Lower lobe of right lung (tissue), 2 donors: ENCODE results near the gene OXCT1. TPM values are rescaled to one million over a fixed set of nuclear protein-coding genes. Genes with fewer than 3 reads are reported as not detected.
"Not testable (repeated sequence)": the region's sequence is repeated elsewhere in the genome, so short reads cannot be mapped to it uniquely, and the experiment has no call there.

ENCODE experiments used
- ATAC-seq, 2 donors: fragments of 200-7000 bp; cut with Tn5 transposase; one replicate each; pipeline ENCODE4 v1.9.1; 2020 to 2022; ENCODE audit warnings: mild to moderate bottlenecking in 2 of 2, moderate library complexity in 2 of 2
- DNase-seq: peaks from one replicate; pipeline ENCODE4 v3.0.0-alpha.2; 2020
- H3K27ac ChIP-seq: fragments of 200-600 bp; one replicate; pipeline ENCODE4 v1.8.0; 2022
- H3K27me3 ChIP-seq: fragments of 200-600 bp; one replicate; pipeline ENCODE4 v1.8.0; 2022; ENCODE audit warnings: low read depth
- H3K36me3 ChIP-seq: fragments of 200-600 bp; one replicate; pipeline ENCODE4 v1.8.0; 2022; ENCODE audit warnings: mild to moderate bottlenecking
- H3K4me1 ChIP-seq: fragments of 200-600 bp; one replicate; pipeline ENCODE4 v1.8.0; 2022
- H3K4me3 ChIP-seq: fragments of 200-600 bp; one replicate; pipeline ENCODE4 v1.8.0; 2022; ENCODE audit warnings: mild to moderate bottlenecking
- H3K9me3 ChIP-seq: fragments of 200-600 bp; one replicate; pipeline ENCODE4 v1.8.0; 2022
- CTCF ChIP-seq: fragments of 200-600 bp; IDR thresholded peaks from one replicate; pipeline ENCODE4 v1.8.0; 2022; ENCODE audit warnings: antibody characterized with exemption, mild to moderate bottlenecking
- intact Hi-C: fragments of 100-400 bp; cut with DNase I; formaldehyde crosslinking; loops from one replicate; pipeline ENCODE4 v1.11.0; 2022
- total RNA-seq: library from RNA; stranded (reverse); fragmentation: NEBNext Ultra II Directional; extraction: Animal tissue kit (Norgen Biotek cat#: 25700); gene quantifications from one replicate; pipeline ENCODE4 v1.2.1, GENCODE V29; 2021
- donor health status: DM: no; HTN: yes; CAD: no; lungs with severe emphysema.

OXCT1 gene
- total RNA-seq, 1 donor from 2014 or later, result 10.2 TPM

GRCh38 chr5:41821051-41821450, 49.2 kb downstream of the OXCT1 start:
- Histone ChIP-seq H3K4me3 (no peak overlapping the region), H3K27ac (no peak overlapping the region), H3K27me3 (no peaks in the 10 kb centered on the region), H3K36me3 (no peaks in the 10 kb centered on the region), H3K4me1 (no peaks in the 10 kb centered on the region), H3K9me3 (no peaks in the 10 kb centered on the region)
- no peak for TF ChIP-seq CTCF
- intact Hi-C loops, result no loop called here
- no peak for ATAC-seq
- no peak for DNase-seq

GRCh38 chr5:41820150-41820549, 50.1 kb downstream of the OXCT1 start:
- Histone ChIP-seq H3K4me3 (no peak overlapping the region), H3K4me1 (no peaks in the 10 kb centered on the region), H3K9me3 (no peaks in the 10 kb centered on the region), H3K27me3 (no peaks in the 10 kb centered on the region), H3K27ac (no peak overlapping the region), H3K36me3 (no peaks in the 10 kb centered on the region)
- intact Hi-C loops, result no loop called here
- no peak for TF ChIP-seq CTCF
- no peak for ATAC-seq
- DNase-seq, result no peak

- H3K27me3 ChIP-seq, result no peaks in the 10 kb centered on the region
- H3K4me3 ChIP-seq, result no peak overlapping the region
- DNase-seq, result no peak
- no peaks in the 10 kb centered on the region for H3K36me3 ChIP-seq
- H3K4me1 ChIP-seq, result no peaks in the 10 kb centered on the region
- intact Hi-C loops, result no loop called here
- no peak overlapping the region for H3K27ac ChIP-seq
- H3K9me3 ChIP-seq, result no peaks in the 10 kb centered on the region
- no peak for TF ChIP-seq CTCF
- no peak for ATAC-seq
Observed at GRCh38 chr5:41817625-41818301, 52.5 kb downstream of the OXCT1 start.

GRCh38 chr5:41815663-41816229, 54.5 kb downstream of the OXCT1 start:
- H3K36me3 ChIP-seq, result no peaks in the 10 kb centered on the region
- TF ChIP-seq CTCF, result no peak
- ATAC-seq (no peak), DNase-seq (no peak)
- H3K9me3 ChIP-seq, result no peaks in the 10 kb centered on the region
- intact Hi-C loops, result no loop called here
- no peak overlapping the region for H3K27ac ChIP-seq
- no peak overlapping the region for H3K4me3 ChIP-seq
- H3K4me1 ChIP-seq, result no peaks in the 10 kb centered on the region
- H3K27me3 ChIP-seq, result no peaks in the 10 kb centered on the region

GRCh38 chr5:41815261-41815660, 55.0 kb downstream of the OXCT1 start:
- Histone ChIP-seq H3K27me3 (no peaks in the 10 kb centered on the region), H3K27ac (no peak overlapping the region), H3K36me3 (no peaks in the 10 kb centered on the region), H3K4me3 (no peak overlapping the region), H3K9me3 (no peaks in the 10 kb centered on the region), H3K4me1 (no peaks in the 10 kb centered on the region)
- intact Hi-C loops, result no loop called here
- DNase-seq (no peak), ATAC-seq (no peak)
- TF ChIP-seq CTCF, result no peak

- DNase-seq, H3K4me1 ChIP-seq, intact Hi-C loops, H3K27me3 ChIP-seq, ATAC-seq, H3K36me3 ChIP-seq, H3K27ac ChIP-seq, H3K9me3 ChIP-seq, H3K4me3 ChIP-seq: not testable (repeated sequence)
Observed at GRCh38 chr5:41814306-41814705, 55.9 kb downstream of the OXCT1 start.
